Fibroblast of pulmonary artery (primary cell): ENCODE results near the gene PDCD4.

ENCODE experiments used
- DNase-seq: peaks from one replicate; pipeline ENCODE4 v3.0.0-alpha.2; 2010; ENCODE audit warnings: low read depth
- H3K4me3 ChIP-seq: replicated peaks from 2 replicates; pipeline ENCODE4 v1.5.1; 2011; ENCODE audit warnings: low read depth, mild to moderate bottlenecking, control low read depth, low read length, moderate library complexity
- CTCF ChIP-seq: IDR thresholded peaks from 2 replicates; pipeline ENCODE4 v1.5.1; 2011; ENCODE audit warnings: mild to moderate bottlenecking, control low read depth, low read length, inconsistent platforms; ENCODE audit errors: missing control alignments

The PDCD4 gene

GRCh38 chr10:110841767-110842267 is 29.9 kb upstream of the PDCD4 start:
- no peak for TF ChIP-seq CTCF
- no peak overlapping the region for H3K4me3 ChIP-seq
- no peak for DNase-seq

DNA sequence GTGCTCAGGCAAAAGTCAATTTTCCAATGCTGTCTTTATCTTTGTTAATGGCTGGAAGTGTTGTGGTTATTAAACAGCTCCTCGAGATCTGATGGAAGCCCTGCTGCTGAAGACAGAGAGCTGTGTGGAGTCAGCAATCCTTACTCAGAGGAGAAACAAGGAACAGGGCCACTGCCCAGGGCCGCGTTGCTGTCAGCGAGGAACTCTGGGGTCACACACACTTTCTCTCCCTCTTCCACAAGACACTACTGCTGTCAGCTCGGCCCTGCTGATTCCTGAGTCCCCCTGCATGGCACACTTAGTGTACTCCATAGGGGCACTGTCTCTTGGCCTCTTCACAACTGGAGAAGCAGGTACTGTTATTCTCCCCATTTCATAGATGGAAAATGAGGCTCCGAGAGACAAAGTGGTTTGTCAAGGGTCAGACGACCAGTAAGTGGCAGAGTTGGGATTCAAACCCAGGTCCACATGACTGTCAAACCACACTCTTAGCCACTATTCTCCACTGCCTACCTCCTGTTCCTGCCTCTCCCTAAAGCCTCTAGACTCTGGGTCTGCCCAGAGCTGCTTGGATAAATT is 29.3 kb upstream of the PDCD4 start:
- TF ChIP-seq CTCF: no peak
- no peak for DNase-seq
- no peak overlapping the region for H3K4me3 ChIP-seq

DNA sequence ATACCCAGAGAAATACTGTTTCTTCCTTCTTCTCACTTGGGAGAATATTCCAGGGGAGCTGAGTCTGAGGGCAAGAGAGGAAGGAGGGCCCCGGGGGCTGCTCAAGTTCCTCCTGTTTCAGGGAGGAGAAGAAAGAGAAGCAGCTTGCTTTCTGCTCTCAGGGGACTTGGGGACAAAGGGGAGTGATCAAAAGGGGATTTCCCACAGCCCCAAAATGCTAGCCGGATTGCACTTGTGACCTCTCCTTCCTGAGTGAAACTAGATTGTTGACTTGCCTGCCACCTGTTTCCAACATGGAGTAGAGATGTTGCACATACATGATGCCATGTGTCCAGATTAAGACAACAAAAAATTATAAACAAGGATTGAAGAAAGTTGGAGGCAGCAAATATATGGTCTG is 28.7 kb upstream of the PDCD4 start:
- no peak overlapping the region for H3K4me3 ChIP-seq
- no peak for DNase-seq
- TF ChIP-seq CTCF: no peak

DNA sequence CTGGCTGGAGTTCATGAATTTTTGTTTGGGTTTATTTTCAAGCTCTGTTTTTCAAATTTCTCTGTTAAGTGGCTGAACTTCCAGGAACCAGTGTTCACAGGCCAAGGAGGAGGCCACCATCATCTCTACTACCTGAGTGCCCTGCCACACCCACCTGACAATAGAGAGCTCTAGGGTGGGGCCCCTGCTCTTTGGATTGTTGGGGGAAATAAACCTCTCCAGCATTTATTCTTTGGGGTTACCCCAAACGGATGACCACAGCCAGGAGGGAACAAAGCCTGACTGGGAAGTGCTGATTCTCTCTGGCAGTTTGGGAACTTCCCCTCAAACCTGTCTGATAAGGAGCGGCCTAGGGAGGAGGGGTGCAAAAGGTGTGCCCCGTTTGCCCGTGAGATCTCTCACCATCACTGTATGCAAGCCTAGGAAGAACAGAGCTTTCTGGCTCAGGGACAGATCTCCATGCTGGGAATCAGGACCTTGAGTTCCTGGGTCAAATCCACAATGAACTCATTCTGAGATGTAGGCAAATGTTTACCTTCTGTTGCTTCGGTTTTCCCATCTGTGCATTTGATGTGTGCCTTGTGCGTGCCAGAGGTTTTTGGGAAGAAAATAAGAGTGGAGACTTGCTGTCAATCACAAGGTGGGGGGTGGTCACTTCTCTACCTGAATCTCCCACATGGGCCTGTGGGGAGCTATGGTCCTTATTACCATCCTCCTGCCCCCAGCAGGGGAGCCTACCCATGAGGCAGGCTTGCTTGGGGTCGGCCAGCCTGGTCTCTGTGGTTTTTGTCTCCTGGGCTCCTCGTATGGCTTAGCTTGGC is 27.7 kb upstream of the PDCD4 start:
- DNase-seq: no peak
- no peak for TF ChIP-seq CTCF
- H3K4me3 ChIP-seq: no peak overlapping the region

DNA sequence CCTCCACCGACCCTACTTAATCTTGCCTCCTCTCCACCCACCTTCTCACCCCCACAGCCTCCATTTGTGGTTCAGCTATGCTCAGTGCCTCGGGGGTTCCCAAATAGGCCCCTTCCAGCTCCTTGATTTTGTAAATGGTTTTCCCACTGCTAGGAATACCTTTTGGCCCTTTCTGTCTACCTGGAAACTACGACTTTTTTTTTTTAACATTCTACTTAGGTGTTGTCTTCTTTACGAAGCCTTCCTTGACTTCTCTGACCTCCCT is 27.2 kb upstream of the PDCD4 start:
- DNase-seq: no peak
- H3K4me3 ChIP-seq: no peak overlapping the region
- no peak for TF ChIP-seq CTCF

DNA sequence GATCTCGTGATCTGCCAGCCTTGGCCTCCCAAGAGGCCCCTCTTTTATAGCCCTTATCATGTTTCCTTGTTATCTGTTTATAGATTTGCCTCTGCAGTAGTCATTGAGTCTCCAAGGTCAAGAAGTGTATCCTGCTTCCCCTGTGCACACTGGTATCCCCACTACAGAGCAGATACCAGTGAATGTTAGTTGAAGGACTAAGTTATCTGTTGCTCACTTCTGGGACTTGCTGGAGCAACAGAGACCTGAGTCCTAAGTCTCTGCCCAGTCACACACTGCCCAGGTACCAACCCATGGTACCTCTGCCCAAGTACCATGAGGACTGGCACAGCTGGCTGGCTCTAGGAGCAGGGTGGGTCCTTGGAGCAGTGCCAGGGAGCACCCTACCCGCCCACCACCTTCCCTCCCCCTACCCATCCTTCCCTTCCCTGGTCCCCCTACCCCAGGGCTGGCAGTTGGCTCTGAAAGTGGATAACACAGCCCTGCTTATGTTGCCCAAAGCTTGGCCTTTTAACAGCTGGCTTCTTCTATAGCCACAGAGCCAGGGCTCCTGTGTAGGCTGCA is 26.5 kb upstream of the PDCD4 start:
- no peak for TF ChIP-seq CTCF
- DNase-seq: no peak
- no peak overlapping the region for H3K4me3 ChIP-seq
